Hematopoietic multipotent progenitor cell treated with erythropoietin and hydrocortisone succinate and interleukin-3 and kit ligand, for 17 days (in vitro differentiated cells): Measurements from ENCODE around the gene PCF11.
A peak's percentile ranks its signal among the peaks of the same experiment; 100 is the strongest.

Experiments used
- DNase-seq: peaks from one replicate; pipeline ENCODE4 v3.0.0-alpha.2; 2015; ENCODE audit warnings: low spot score

The PCF11 gene

GRCh38 chr11:83151274-83151977 is 5.5 kb upstream of the PCF11 start:
- peak; percentile 85 for DNase-seq

GRCh38 chr11:83152264-83152663 is 4.7 kb upstream of the PCF11 start:
- peak; percentile 38 for DNase-seq

DNA sequence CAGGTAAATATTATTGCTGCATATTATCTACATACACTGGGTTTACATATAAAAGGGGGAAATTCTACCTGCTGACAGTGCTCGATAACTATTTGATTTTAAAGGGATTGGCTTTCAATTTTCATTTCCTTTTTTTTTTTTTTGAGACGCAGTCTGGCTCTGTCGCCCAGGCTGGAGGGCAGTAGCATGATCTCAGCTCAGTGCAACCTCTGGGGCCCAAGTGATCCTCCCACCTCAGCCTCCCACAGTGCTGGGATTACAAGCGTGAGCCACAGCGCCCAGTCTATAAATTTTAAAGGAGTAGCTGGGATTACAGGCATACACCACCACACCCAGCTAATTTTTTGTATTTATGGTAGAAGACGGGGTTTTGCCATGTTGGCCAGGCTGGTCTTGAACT is 3.2 kb upstream of the PCF11 start:
- no peak for DNase-seq

GRCh38 chr11:83156144-83156995 is 561 bp upstream of the PCF11 start:
- DNase-seq: peak; percentile 99

GRCh38 chr11:83157594-83158356 is 844 bp downstream of the PCF11 start:
- peak; percentile 77 for DNase-seq

DNA sequence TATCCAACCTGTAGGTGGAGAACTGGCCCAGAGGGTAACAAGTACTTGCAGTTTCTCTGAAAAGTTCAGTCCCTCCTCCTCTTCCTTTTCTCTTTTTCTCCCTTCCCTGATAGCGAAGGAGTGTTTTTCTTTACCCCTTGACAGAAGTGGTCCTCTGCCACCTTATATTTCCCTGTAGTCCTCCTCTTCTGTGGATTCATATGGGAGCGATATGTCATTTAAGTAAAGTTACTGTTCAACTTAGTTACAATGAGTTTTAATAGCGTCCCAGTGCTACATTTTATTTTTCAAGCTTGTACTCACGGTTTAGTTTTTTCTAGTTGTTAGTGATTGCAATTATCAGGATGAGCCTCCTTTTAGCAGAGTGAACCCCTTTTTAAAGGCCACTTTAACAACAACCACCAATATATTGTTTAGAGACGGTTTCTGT is 1.4 kb downstream of the PCF11 start:
- DNase-seq: peak; percentile 70

- DNase-seq: peak; percentile 52
Measured at GRCh38 chr11:83158965-83159901, 2.3 kb downstream of the PCF11 start.

DNA sequence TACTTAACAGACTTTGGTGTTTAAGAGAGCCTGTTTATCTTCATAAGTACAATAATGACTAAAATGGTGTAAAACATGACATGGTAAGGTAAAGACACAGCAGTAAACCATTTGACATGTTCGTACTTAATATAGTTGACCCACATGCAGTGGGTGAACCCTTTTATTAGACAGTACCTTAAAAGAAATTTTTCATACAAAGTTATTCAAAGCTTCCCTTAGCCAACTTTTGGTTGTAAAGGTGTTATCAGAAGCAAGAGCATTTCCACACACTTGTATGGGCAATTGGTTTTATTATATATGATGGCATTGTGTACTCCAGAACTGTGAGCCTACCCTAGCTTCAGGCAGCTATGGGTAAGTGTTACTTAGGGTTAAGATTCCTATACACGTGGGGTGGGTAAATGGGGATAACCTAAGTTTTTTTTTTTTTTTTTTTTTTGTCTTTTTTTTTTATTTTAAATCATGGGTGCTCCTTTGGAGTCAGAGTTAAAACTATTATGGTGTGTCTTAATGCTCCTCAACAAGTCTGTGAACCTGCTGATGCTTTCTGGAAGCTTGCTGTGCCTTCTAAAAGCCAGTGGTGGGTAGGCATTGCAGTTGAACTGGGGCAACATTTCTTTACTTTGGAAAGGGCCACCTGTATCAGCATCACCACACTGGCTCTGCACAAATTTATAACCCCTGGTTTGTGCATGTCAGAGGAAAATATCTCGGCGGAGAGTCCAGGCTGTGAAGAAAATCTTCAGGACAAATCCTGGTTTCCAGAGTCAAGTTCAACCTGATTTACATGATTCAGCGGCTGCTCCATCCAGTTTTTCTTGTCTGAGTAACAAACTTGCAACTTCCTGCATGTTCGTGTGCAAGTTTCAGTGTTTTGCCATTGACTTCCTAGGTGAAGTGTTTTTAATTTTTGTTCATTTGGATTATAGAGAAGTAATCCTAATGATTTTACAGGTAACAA is 3.3 kb downstream of the PCF11 start:
- DNase-seq: peak; percentile 50

- DNase-seq: no peak
Measured at GRCh38 chr11:83161610-83162199, 4.8 kb downstream of the PCF11 start.

- peak; percentile 37 for DNase-seq
Measured at GRCh38 chr11:83162377-83162776, 5.4 kb downstream of the PCF11 start.

DNA sequence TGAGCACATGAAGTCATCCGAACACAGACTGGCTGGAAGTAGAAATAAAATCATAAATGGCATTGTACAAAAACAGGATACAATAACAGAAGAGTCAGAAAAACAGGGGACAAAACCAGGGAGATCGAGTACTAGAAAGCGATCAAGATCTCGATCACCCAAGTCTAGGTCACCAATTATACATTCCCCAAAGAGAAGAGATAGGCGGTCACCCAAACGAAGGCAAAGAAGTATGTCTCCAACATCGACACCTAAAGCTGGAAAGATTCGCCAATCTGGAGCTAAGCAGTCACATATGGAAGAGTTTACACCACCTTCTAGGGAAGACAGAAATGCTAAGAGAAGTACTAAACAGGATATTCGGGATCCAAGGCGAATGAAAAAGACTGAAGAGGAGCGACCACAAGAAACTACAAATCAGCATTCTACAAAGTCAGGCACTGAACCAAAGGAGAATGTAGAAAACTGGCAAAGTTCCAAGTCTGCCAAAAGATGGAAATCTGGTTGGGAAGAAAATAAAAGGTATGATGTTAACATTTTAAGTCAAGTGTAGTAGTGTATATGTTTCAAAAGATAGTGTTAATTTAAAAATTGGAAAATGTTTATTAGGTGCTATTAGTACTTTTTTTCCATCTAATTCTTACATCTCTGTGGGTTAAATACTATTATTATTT is 9.4 kb downstream of the PCF11 start:
- peak; percentile 35 for DNase-seq

DNA sequence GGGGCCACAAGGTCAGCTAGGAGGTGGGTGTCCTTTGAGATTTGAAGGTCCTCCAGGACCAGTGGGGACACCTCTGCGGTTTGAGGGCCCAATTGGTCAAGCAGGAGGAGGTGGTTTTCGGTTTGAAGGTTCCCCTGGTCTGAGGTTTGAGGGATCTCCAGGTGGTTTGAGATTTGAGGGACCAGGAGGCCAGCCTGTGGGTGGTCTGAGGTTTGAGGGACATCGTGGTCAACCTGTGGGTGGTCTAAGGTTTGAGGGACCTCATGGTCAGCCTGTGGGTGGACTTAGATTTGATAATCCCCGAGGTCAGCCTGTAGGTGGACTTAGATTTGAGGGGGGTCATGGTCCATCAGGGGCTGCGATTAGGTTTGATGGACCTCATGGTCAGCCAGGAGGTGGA is 11.8 kb downstream of the PCF11 start:
- DNase-seq: no peak

- DNase-seq: no peak
Measured at GRCh38 chr11:83170865-83171264, 13.9 kb downstream of the PCF11 start.

DNA sequence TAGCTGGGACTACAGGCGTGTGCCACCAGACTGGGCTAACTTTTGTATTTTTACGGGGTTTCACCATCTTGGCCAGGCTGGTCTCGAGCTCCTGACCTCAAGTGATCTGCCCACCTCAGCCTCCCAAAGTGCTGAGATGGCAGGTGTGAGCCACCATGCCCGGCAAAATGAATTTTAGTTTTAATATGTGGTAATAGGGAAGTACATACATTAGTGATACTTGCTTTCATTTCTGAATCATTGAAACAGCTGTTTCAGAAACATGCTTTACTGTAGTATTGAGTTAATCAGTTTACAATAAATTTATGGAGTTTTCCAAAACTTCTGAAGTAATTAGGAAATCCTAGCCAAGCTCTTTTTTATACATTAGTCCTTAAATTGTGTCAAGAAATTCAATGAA is 15.6 kb downstream of the PCF11 start:
- no peak for DNase-seq

- no peak for DNase-seq
Measured at GRCh38 chr11:83174008-83174407, 17.1 kb downstream of the PCF11 start.

DNA sequence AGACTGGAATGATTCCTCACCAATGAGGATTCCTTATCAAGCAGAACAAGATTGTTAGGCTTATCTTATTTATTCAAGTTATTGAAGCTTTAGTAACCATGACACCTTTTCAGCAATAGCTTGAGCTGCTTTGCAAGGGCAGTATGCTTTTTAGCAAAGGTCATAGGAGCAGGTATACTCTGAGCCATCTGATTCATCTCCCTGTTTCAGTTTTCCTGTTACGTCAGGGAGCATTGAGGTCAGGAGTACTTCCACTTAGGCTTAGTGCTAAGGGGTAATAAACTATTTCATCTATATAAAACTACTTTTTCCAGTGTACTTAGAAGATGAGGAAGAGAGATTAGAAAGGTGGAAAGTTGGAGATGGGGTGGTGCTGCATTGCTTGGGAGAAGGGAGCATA is 18.9 kb downstream of the PCF11 start:
- no peak for DNase-seq

GRCh38 chr11:83181815-83182214 is 24.9 kb downstream of the PCF11 start:
- no peak for DNase-seq

GRCh38 chr11:83185767-83186166 is 28.8 kb downstream of the PCF11 start:
- no peak for DNase-seq

DNA sequence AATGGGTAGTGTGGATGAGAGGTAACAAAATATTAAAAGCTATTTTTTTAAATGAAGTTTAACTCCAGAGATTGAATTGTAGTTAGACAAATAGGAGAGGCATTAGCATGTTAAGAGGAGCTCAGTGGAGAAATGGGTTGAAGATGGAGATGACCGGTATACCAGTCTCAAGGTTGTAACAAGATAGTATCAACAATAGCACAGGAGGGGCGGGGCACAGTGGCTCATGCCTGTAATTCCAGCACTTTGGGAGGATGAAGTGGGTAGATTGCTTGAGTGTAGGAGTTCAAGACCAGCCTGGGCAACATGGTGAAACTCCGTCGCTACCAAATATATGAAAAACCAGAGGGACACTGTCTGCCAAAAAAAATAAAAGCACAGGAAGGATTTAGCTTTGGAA is 30.5 kb downstream of the PCF11 start:
- DNase-seq: no peak
